NCI-H146 (cell line): ENCODE measurements around the gene CEP164.

Source experiments
- DNase-seq: peaks from one replicate; lab custom pipeline; 2025; lab: John Stamatoyannopoulos, UW

CEP164 gene

GRCh38 chr11:117420598-117420997 is 92.9 kb downstream of the CEP164 start:
- no peak for DNase-seq

- DNase-seq = no peak
These were observed 93.4 kb downstream of the CEP164 start for GRCh38 chr11:117421041-117421440.

GRCh38 chr11:117421476-117421875 is 93.8 kb downstream of the CEP164 start:
- DNase-seq = no peak

- DNase-seq = no peak
These were observed 95.5 kb downstream of the CEP164 start for GRCh38 chr11:117423046-117423575.

GRCh38 chr11:117424781-117425180 is 97.1 kb downstream of the CEP164 start:
- DNase-seq = no peak

- no peak for DNase-seq
These were observed 98.1 kb downstream of the CEP164 start for GRCh38 chr11:117425679-117426296.

GRCh38 chr11:117426297-117426685 is 98.6 kb downstream of the CEP164 start:
- DNase-seq = peak; percentile 73

GRCh38 chr11:117426941-117427340 is 99.3 kb downstream of the CEP164 start:
- no peak for DNase-seq

GRCh38 chr11:117427356-117427874 is 99.8 kb downstream of the CEP164 start:
- no peak for DNase-seq

GRCh38 chr11:117428186-117428855 is 100.7 kb downstream of the CEP164 start:
- DNase-seq = no peak

GRCh38 chr11:117428856-117429229 is 101.2 kb downstream of the CEP164 start:
- no peak for DNase-seq

GRCh38 chr11:117430293-117430955 is 102.8 kb downstream of the CEP164 start:
- DNase-seq = no peak

GRCh38 chr11:117431436-117431835 is 103.8 kb downstream of the CEP164 start:
- no peak for DNase-seq

GRCh38 chr11:117433717-117434116 is 106.1 kb downstream of the CEP164 start:
- DNase-seq = no peak

GRCh38 chr11:117434481-117434880 is 106.8 kb downstream of the CEP164 start:
- no peak for DNase-seq

- no peak for DNase-seq
These were observed 107.7 kb downstream of the CEP164 start for GRCh38 chr11:117435326-117435725.

- no peak for DNase-seq
These were observed 109.6 kb downstream of the CEP164 start for GRCh38 chr11:117437041-117437790.

- DNase-seq = no peak
These were observed 110.1 kb downstream of the CEP164 start for GRCh38 chr11:117437791-117438130.

GRCh38 chr11:117438371-117439000 is 110.8 kb downstream of the CEP164 start:
- no peak for DNase-seq

- no peak for DNase-seq
These were observed 111.6 kb downstream of the CEP164 start for GRCh38 chr11:117439256-117439655.

GRCh38 chr11:117440258-117440657 is 112.6 kb downstream of the CEP164 start:
- no peak for DNase-seq
